GM12878 (cell line): ENCODE results near the gene KIF14. TPM values are rescaled to one million over a fixed set of nuclear protein-coding genes. Genes with fewer than 3 reads are reported as not detected.

Experiments
- ATAC-seq: fragments of 200-7000 bp; cut with Tn5 transposase; 3 replicates; pipeline ENCODE4 v1.9.1; 2020; ENCODE audit warnings: mild to moderate bottlenecking, moderate library complexity
- BruUV-seq: library from RNA; stranded (reverse); fragments of 400-500 nt; replicated peaks from 2 replicates; lab custom pipeline; 2021; lab: Mats Ljungman, UMichigan
- CTCF ChIA-PET: fragments of 300-600 bp; sonication (Branson Sonifier 250); formaldehyde crosslinking; extraction: SDS; loops from one replicate; lab custom pipeline; 2021; ENCODE audit warnings: inconsistent platforms; lab: Yijun Ruan, JAX
- POLR2A ChIA-PET: fragments of 350-600 bp; formaldehyde crosslinking; extraction: SDS; loops from one replicate; lab custom pipeline; 2021; ENCODE audit warnings: inconsistent platforms; lab: Charles Lee
- RAD21 ChIA-PET: fragments of 300-600 bp; sonication (Branson Sonifier 250); formaldehyde crosslinking; loops from one replicate; lab custom pipeline; 2023; ENCODE audit warnings: antibody characterized with exemption; ENCODE audit not compliant: unreplicated experiment; lab: Charles Lee
- SMC1A ChIA-PET: fragments of 300-600 bp; sonication (Branson Sonifier 250); formaldehyde crosslinking; loops from one replicate; lab custom pipeline; 2023; ENCODE audit not compliant: unreplicated experiment, uncharacterized antibody; lab: Charles Lee
- DNase-seq: peaks from one replicate; pipeline ENCODE4 v3.0.0-alpha.2; 2011; ENCODE audit warnings: low read depth, low spot score
- FAIRE-seq: peaks from 3 replicates; lab custom pipeline; 2011; peaks lifted over from hg19 to GRCh38; lab: Jason Lieb, UNC
- H2AFZ ChIP-seq: 2 replicates; pipeline ENCODE4 v1.6.0; 2011; ENCODE audit warnings: low read depth, low read length, control low read depth; ENCODE audit not compliant: control insufficient read depth
- H3K27ac ChIP-seq: 2 replicates; pipeline ENCODE4 v1.5.1; 2011; ENCODE audit warnings: control low read depth; ENCODE audit not compliant: control insufficient read depth, insufficient read depth
- H3K27me3 ChIP-seq, 2 experiments: replicated peaks in 1 of 2; 2 replicates each; pipeline versions ENCODE4 v1.6.0 to v1.6.1; 2011; ENCODE audit warnings: low read length in 1 of 2; ENCODE audit not compliant: control insufficient read depth in 2 of 2, insufficient read depth in 2 of 2
- H3K36me3 ChIP-seq, 2 experiments: 2 replicates each; pipeline ENCODE4 v1.5.1; 2011; ENCODE audit warnings: low read length in 1 of 2; ENCODE audit not compliant: control insufficient read depth in 2 of 2, insufficient read depth in 2 of 2
- H3K4me1 ChIP-seq: 2 replicates; pipeline ENCODE4 v1.6.1; 2011; ENCODE audit warnings: mild to moderate bottlenecking, low read length, moderate library complexity, mixed read lengths; ENCODE audit not compliant: control insufficient read depth, insufficient read depth
- H3K4me2 ChIP-seq: 2 replicates; pipeline ENCODE4 v1.6.0; 2011; ENCODE audit warnings: control low read depth; ENCODE audit not compliant: control insufficient read depth, insufficient read depth
- H3K4me3 ChIP-seq: fragments of 200-600 bp; sonication (generic); 2 replicates; pipeline ENCODE4 v1.5.1; 2016
- H3K79me2 ChIP-seq: 2 replicates; pipeline ENCODE4 v1.6.0; 2011; ENCODE audit warnings: low read length; ENCODE audit not compliant: control insufficient read depth, insufficient read depth
- H3K9ac ChIP-seq: 2 replicates; pipeline ENCODE4 v1.8.0; 2011; ENCODE audit warnings: low read length, control low read depth, mixed read lengths; ENCODE audit not compliant: control insufficient read depth, insufficient read depth
- H3K9me3 ChIP-seq: replicated peaks from 3 replicates; pipeline ENCODE4 v1.5.1; 2011; ENCODE audit warnings: mild to moderate bottlenecking, low read length; ENCODE audit not compliant: control insufficient read depth, insufficient read depth
- H4K20me1 ChIP-seq: 2 replicates; pipeline ENCODE4 v1.6.0; 2011; ENCODE audit not compliant: control insufficient read depth, insufficient read depth
- CREB1 ChIP-seq: IDR thresholded peaks from 2 replicates; pipeline ENCODE4 v1.6.1; 2012; ENCODE audit warnings: low read depth, mild to moderate bottlenecking, inconsistent platforms
- EP300 ChIP-seq, 2 experiments: fragments of 150-350 bp in 1 of 2; IDR thresholded peaks; 2 replicates each; pipeline ENCODE4 v1.6.1; 2011 to 2012; ENCODE audit warnings: low read depth in 2 of 2, low read length in 2 of 2, borderline replicate concordance in 1 of 2, improper control_type of control experiment in 1 of 2, inconsistent platforms in 1 of 2; ENCODE audit not compliant: control insufficient read depth in 1 of 2
- KDM1A ChIP-seq: fragments of 200-600 bp; sonication (generic); IDR thresholded peaks from 2 replicates; pipeline ENCODE4 v1.6.1; 2016; ENCODE audit warnings: borderline replicate concordance
- LARP7 ChIP-seq: fragments of 450-650 bp; IDR thresholded peaks from 2 replicates; pipeline ENCODE4 v1.6.1; 2017; ENCODE audit warnings: mild to moderate bottlenecking
- MYC ChIP-seq: IDR thresholded peaks from 2 replicates; pipeline ENCODE4 v1.6.1; 2011; ENCODE audit warnings: mild to moderate bottlenecking, low read length, moderate library complexity, inconsistent platforms; ENCODE audit not compliant: insufficient read depth, insufficient replicate concordance, insufficient read length, severe bottlenecking
- RELA ChIP-seq: fragments of 450-650 bp; IDR thresholded peaks from 2 replicates; pipeline ENCODE4 v1.8.0; 2014; ENCODE audit warnings: borderline replicate concordance; ENCODE audit not compliant: partially characterized antibody
- RUNX3 ChIP-seq: IDR thresholded peaks from 2 replicates; pipeline ENCODE4 v1.6.1; 2012; ENCODE audit warnings: low read length, inconsistent platforms
- SIN3A ChIP-seq: IDR thresholded peaks from 2 replicates; pipeline ENCODE4 v1.6.1; 2012; ENCODE audit warnings: low read depth, low read length, improper control_type of control experiment
- SMARCA5 ChIP-seq: fragments of 450-650 bp; IDR thresholded peaks from 2 replicates; pipeline ENCODE4 v1.6.1; 2017; ENCODE audit warnings: mild to moderate bottlenecking
- SRF ChIP-seq, 2 experiments: IDR thresholded peaks; 2 replicates each; pipeline ENCODE4 v1.6.1; 2011; ENCODE audit warnings: low read depth in 2 of 2, low read length in 2 of 2, mild to moderate bottlenecking in 1 of 2, moderate library complexity in 1 of 2
- YY1 ChIP-seq: IDR thresholded peaks from 2 replicates; pipeline ENCODE4 v1.6.1; 2011; ENCODE audit warnings: low read depth, mild to moderate bottlenecking, low read length
- WGBS: methylation state at CpG from one replicate; pipeline ENCODE4 v1.1.6; 2016; ENCODE audit warnings: low lambda C conversion rate; ENCODE audit not compliant: insufficient replicate concordance, insufficient coverage; ENCODE audit errors: missing lambda C conversion rate; 5-methylcytosine and 5-hydroxymethylcytosine counted together
- in situ Hi-C: fragments of 300-500 bp; cut with MboI; formaldehyde crosslinking; loops from 9 replicates; pipeline ENCODE4 v1.14.3; 2018; ENCODE audit warnings: mixed read lengths
- intact Hi-C: fragments of 100-400 bp; cut with micrococcal nuclease; formaldehyde crosslinking; loops from one replicate; pipeline ENCODE4 v1.14.2; 2022; ENCODE audit not compliant: unreplicated experiment
- polyA plus RNA-seq, 11 experiments: library from polyadenylated mRNA; depleted of rRNA in 4 of 11; unstranded in 6 of 11; stranded (reverse) in 5 of 11; fragments of >200 nt; fragmentation: Nextera tagmentation in 4 of 11; fragmentation: Illumina TruSeq in 1 of 11; extraction: Ambion mirVana in 4 of 11; extraction: Trizol in 1 of 11; gene quantifications; 1 replicate in 1 of 11; 2 replicates in 10 of 11; pipeline versions ENCODE4 v1.2.1 to v1.2.3, GENCODE V29; 2011 to 2016; ENCODE audit warnings: inconsistent platforms in 2 of 11, missing spikeins in 2 of 11, low read depth in 1 of 11
- total RNA-seq, 4 experiments: library from RNA; depleted of rRNA in 3 of 4; stranded (reverse); fragments of >200 nt in 3 of 4; fragmentation: Illumina TruSeq in 1 of 4; extraction: Trizol in 1 of 4; gene quantifications; 2 replicates each; pipeline versions ENCODE4 v1.2.1 to v1.2.3, GENCODE V29; 2013 to 2021
- TF ChIP-seq, protein P1 (sequence below): fragments of 450-650 bp; IDR thresholded peaks from 2 replicates; pipeline ENCODE4 v1.6.1; 2018; ENCODE audit warnings: mild to moderate bottlenecking, low read depth, moderate library complexity; ENCODE audit not compliant: partially characterized antibody
- TF ChIP-seq, protein P2 (sequence below): fragments of 450-650 bp; IDR thresholded peaks from 2 replicates; pipeline ENCODE4 v1.6.1; 2017; ENCODE audit warnings: antibody characterized with exemption, mild to moderate bottlenecking, moderate library complexity
- TF ChIP-seq, protein P3 (sequence below): fragments of 450-650 bp; IDR thresholded peaks from 2 replicates; pipeline ENCODE4 v1.6.1; 2018; ENCODE audit warnings: borderline replicate concordance, mild to moderate bottlenecking; ENCODE audit not compliant: partially characterized antibody

KIF14 gene
- total and polyA plus RNA-seq, 10 of the 15 experiments (the other 5 are each of a cell fraction or from before 2014, with no cell fraction given) = 6.8 to 25.5 (median 14.4) TPM

DNA sequence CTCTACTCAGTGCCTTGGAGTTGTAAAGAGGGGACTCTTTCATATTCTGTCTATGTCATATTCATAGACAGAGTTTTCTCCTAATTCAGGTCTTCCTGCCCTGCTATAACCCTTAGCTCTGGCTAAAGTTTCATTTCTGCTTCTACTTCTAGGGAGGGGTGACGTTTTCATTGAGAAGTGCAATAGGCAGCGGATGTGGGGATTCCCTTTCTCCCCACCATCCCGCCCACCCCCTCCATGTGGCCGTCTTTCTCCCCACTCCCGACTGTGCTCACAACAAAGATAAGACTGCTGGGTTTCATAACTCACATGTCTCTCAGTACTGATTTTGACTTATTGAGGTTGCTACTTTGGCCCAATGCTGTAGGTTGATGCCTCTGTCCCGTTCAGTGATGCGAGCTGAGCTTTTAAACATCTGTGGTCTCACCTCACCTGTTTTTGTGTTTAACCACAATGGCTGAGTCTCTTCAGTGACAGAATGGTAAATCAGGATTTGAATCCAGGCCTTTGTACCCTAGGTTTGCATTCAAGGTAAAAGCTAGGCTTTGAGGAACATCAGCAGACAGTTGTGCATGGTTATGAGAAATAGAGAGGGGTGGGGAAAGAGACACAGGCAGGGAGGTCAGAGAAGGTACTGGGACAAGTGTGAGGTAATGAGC is 7.8 kb upstream of the KIF14 start:
- ChIA-PET RAD21 (interaction anchor here (0.7 to 10.2 kb wide), 21 partner anchors 12 to 389 kb away, joined by 3 to 175 read pairs (median 6); partner anchors contain the start of genes CAMSAP2 and DDX59), SMC1A (interaction anchor here (0.9 to 3.3 kb wide), 19 partner anchors 9 to 343 kb away, joined by 3 to 46 read pairs (median 5); partner anchors contain the start of gene DDX59), POLR2A (interaction anchor here (0.5 to 3.8 kb wide), 13 partner anchors 10 to 392 kb away, joined by 3 to 38 read pairs (median 5); partner anchors contain the start of genes CAMSAP2 and DDX59), CTCF (interaction anchor here (0.5 to 9.8 kb wide), 18 partner anchors 8 to 343 kb away, joined by 3 to 280 read pairs (median 4); partner anchors contain the start of genes CAMSAP2 and DDX59)
- WGBS = 2% methylated on average over 7 of the region's 7 CpGs
- ATAC-seq (peak; percentile 82), DNase-seq (peak; percentile 89), FAIRE-seq (peak; percentile 86)
- peaks cover 37% of the 10 kb centered on the region for H3K4me1 ChIP-seq
- intact Hi-C loops (loop anchor here (1.0 to 5.0 kb wide), 4 partner anchors 26 to 344 kb away; no protein-coding TSS in a partner anchor), in situ Hi-C loops (no loop called here)
- H3K4me3 ChIP-seq = peak overlapping the region; percentile 61
- H4K20me1 ChIP-seq = no peaks in the 10 kb centered on the region
- H3K36me3 ChIP-seq = no peaks in the 10 kb centered on the region
- H3K4me2 ChIP-seq = peak overlapping the region; percentile 80
- H3K79me2 ChIP-seq = no peaks in the 10 kb centered on the region
- H3K9ac ChIP-seq = peak overlapping the region; percentile 44
- H3K27me3 ChIP-seq = no peaks in the 10 kb centered on the region
- BruUV-seq = no TSS peak
- H3K9me3 ChIP-seq = no peaks in the 10 kb centered on the region
- H2AFZ ChIP-seq = peak overlapping the region; percentile 29; the same call in 1 of the 2 replicates
- peak overlapping the region; percentile 96 for H3K27ac ChIP-seq
- no peak for TF ChIP-seq KDM1A
- TF ChIP-seq, protein P1, sequence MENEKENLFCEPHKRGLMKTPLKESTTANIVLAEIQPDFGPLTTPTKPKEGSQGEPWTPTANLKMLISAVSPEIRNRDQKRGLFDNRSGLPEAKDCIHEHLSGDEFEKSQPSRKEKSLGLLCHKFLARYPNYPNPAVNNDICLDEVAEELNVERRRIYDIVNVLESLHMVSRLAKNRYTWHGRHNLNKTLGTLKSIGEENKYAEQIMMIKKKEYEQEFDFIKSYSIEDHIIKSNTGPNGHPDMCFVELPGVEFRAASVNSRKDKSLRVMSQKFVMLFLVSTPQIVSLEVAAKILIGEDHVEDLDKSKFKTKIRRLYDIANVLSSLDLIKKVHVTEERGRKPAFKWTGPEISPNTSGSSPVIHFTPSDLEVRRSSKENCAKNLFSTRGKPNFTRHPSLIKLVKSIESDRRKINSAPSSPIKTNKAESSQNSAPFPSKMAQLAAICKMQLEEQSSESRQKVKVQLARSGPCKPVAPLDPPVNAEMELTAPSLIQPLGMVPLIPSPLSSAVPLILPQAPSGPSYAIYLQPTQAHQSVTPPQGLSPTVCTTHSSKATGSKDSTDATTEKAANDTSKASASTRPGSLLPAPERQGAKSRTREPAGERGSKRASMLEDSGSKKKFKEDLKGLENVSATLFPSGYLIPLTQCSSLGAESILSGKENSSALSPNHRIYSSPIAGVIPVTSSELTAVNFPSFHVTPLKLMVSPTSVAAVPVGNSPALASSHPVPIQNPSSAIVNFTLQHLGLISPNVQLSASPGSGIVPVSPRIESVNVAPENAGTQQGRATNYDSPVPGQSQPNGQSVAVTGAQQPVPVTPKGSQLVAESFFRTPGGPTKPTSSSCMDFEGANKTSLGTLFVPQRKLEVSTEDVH = peak; percentile 24
- TF ChIP-seq LARP7 = peak; percentile 35; the same call in 1 of the 2 replicates
- TF ChIP-seq SMARCA5 = peak; percentile 94
- peak in 1 of 2 experiments; percentile 33; a peak in 1 of 4 replicates for TF ChIP-seq SRF (IDR thresholded peaks at IDR 0.05; ENCODE audit: low read depth in 2 of 2, low read length in 2 of 2)
- TF ChIP-seq SIN3A = no peak; the same call in 1 of the 2 replicates
- TF ChIP-seq RUNX3 = peak; percentile 96
- TF ChIP-seq CREB1 = peak; percentile 92
- peak; percentile 39; the same call in 1 of the 2 replicates for TF ChIP-seq YY1
- peak; percentile 44 for TF ChIP-seq RELA
- TF ChIP-seq, protein P2, sequence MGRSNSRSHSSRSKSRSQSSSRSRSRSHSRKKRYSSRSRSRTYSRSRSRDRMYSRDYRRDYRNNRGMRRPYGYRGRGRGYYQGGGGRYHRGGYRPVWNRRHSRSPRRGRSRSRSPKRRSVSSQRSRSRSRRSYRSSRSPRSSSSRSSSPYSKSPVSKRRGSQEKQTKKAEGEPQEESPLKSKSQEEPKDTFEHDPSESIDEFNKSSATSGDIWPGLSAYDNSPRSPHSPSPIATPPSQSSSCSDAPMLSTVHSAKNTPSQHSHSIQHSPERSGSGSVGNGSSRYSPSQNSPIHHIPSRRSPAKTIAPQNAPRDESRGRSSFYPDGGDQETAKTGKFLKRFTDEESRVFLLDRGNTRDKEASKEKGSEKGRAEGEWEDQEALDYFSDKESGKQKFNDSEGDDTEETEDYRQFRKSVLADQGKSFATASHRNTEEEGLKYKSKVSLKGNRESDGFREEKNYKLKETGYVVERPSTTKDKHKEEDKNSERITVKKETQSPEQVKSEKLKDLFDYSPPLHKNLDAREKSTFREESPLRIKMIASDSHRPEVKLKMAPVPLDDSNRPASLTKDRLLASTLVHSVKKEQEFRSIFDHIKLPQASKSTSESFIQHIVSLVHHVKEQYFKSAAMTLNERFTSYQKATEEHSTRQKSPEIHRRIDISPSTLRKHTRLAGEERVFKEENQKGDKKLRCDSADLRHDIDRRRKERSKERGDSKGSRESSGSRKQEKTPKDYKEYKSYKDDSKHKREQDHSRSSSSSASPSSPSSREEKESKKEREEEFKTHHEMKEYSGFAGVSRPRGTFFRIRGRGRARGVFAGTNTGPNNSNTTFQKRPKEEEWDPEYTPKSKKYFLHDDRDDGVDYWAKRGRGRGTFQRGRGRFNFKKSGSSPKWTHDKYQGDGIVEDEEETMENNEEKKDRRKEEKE = no peak
- peak; percentile 54 to 55; a peak in 2 of 4 replicates for TF ChIP-seq EP300 (IDR thresholded peaks at IDR 0.05; ENCODE audit: borderline replicate concordance in 1 of 2, control insufficient read depth in 1 of 2, low read depth in 2 of 2, low read length in 2 of 2)
- TF ChIP-seq MYC = no peak
- TF ChIP-seq, protein P3, sequence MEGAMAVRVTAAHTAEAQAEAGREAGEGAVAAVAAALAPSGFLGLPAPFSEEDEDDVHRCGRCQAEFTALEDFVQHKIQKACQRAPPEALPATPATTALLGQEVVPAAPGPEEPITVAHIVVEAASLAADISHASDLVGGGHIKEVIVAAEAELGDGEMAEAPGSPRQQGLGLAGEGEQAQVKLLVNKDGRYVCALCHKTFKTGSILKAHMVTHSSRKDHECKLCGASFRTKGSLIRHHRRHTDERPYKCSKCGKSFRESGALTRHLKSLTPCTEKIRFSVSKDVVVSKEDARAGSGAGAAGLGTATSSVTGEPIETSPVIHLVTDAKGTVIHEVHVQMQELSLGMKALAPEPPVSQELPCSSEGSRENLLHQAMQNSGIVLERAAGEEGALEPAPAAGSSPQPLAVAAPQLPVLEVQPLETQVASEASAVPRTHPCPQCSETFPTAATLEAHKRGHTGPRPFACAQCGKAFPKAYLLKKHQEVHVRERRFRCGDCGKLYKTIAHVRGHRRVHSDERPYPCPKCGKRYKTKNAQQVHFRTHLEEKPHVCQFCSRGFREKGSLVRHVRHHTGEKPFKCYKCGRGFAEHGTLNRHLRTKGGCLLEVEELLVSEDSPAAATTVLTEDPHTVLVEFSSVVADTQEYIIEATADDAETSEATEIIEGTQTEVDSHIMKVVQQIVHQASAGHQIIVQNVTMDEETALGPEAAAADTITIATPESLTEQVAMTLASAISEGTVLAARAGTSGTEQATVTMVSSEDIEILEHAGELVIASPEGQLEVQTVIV = no peak
